NT2/D1 (cell line): ENCODE results near the gene DZIP1.
"Not testable (repeated sequence)": the region's sequence is repeated elsewhere in the genome, so short reads cannot be mapped to it uniquely, and the experiment has no call there.

ENCODE experiments used
- DNase-seq: peaks from one replicate; pipeline ENCODE4 v3.0.0-alpha.2; 2011; ENCODE audit warnings: low read depth, low spot score
- H3K27me3 ChIP-seq: 2 replicates; pipeline ENCODE4 v1.6.0; 2011; ENCODE audit warnings: mild to moderate bottlenecking; ENCODE audit not compliant: insufficient read length, insufficient read depth
- H3K36me3 ChIP-seq: 2 replicates; pipeline ENCODE4 v1.6.1; 2011; ENCODE audit warnings: mild to moderate bottlenecking, low read length, mixed read lengths; ENCODE audit not compliant: insufficient read depth, insufficient read length
- H3K4me1 ChIP-seq: 2 replicates; pipeline ENCODE4 v1.5.1; 2011; ENCODE audit not compliant: insufficient read depth, insufficient read length
- H3K4me3 ChIP-seq: 2 replicates; pipeline ENCODE4 v1.5.1; 2011; ENCODE audit warnings: low read depth; ENCODE audit not compliant: insufficient read length
- H3K9ac ChIP-seq: 2 replicates; pipeline ENCODE4 v1.6.0; 2011; ENCODE audit warnings: low read depth; ENCODE audit not compliant: insufficient read length
- H3K9me3 ChIP-seq: 2 replicates; pipeline ENCODE4 v1.5.1; 2011; ENCODE audit warnings: mild to moderate bottlenecking, low read length; ENCODE audit not compliant: insufficient read depth
- SUZ12 ChIP-seq: IDR thresholded peaks from 2 replicates; pipeline ENCODE4 v1.6.1; 2011; ENCODE audit not compliant: insufficient read length, insufficient read depth; ENCODE audit errors: extremely low read depth
- YY1 ChIP-seq: IDR thresholded peaks from 2 replicates; pipeline ENCODE4 v1.6.1; 2011; ENCODE audit not compliant: insufficient read length, insufficient read depth
- ZNF274 ChIP-seq: IDR thresholded peaks from 2 replicates; pipeline ENCODE4 v1.6.1; 2011; ENCODE audit warnings: mild to moderate bottlenecking, low read depth, low read length

DZIP1 gene

DNA sequence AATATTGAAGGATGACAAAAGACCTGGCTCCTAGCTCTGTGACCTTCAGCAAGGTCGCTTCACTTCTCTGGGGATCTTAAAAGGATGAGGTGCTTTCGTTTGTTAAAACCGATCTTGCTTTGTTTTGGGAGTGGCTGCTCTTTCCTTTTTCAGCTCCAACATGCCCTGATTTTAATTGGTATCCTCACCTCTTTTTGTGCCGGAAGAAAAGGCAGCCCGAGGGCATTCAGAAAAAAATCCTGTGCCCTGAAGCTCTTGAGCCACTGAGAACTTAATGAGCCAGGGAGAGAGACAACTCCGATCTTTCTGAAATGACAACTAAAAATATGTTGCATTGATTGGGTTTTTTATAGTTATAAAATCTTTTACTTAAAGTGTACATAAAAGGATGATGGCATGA is 72.6 kb downstream of the DZIP1 start:
- Histone ChIP-seq H3K4me1 (no peaks in the 10 kb centered on the region), H3K27me3 (no peaks in the 10 kb centered on the region), H3K9me3 (no peaks in the 10 kb centered on the region), H3K9ac (no peak overlapping the region), H3K4me3 (no peak overlapping the region), H3K36me3 (peaks cover 22% of the 10 kb centered on the region)
- TF ChIP-seq ZNF274 (no peak), SUZ12 (no peak), YY1 (no peak)
- DNase-seq: no peak

DNA sequence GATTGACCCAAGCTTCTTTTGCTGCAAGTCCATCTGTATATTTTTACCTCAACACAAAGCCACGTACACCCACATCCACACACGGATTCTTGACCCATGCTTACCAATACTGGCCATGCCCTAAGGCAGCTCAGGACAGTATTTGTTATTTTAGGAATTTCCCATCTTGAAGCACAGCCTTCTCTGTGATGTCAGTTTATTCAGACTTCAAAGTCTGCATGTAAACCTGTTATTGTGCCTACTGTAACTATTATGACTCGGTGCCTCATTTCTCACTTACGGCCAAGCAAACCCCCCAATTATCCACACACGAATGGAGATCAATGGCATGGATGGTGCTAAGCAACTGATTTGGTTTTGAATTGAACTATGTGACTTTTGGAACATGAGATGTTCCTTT is 74.5 kb downstream of the DZIP1 start:
- H3K4me3 ChIP-seq: no peak overlapping the region
- DNase-seq: no peak
- H3K36me3 ChIP-seq: peaks cover 20% of the 10 kb centered on the region
- no peaks in the 10 kb centered on the region for H3K4me1 ChIP-seq
- no peak for TF ChIP-seq ZNF274
- TF ChIP-seq SUZ12: no peak
- TF ChIP-seq YY1: no peak
- no peak overlapping the region for H3K9ac ChIP-seq
- no peaks in the 10 kb centered on the region for H3K9me3 ChIP-seq
- H3K27me3 ChIP-seq: no peaks in the 10 kb centered on the region

DNA sequence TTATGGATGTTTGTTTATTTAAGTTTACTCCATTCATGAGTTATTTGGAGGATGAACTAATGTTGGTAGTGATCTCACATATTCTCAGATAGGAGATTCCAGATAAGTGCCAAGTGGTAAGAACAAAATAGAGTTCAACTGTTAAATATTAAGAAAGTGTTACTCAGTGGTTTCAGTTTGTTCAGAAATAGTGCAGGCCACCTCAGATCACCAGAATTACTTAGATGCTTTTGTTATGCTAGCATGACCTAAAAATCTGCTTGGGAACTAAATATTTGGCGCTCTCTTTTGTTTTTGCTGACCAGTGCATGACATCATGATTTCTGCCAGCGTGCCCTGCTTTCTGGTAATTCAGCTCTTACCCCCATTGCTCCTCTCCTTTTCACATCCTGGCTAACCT is 76.4 kb downstream of the DZIP1 start:
- no peak overlapping the region for H3K9ac ChIP-seq
- no peak overlapping the region for H3K4me3 ChIP-seq
- H3K9me3 ChIP-seq: no peaks in the 10 kb centered on the region
- TF ChIP-seq YY1 (no peak), SUZ12 (no peak), ZNF274 (no peak)
- no peaks in the 10 kb centered on the region for H3K4me1 ChIP-seq
- no peaks in the 10 kb centered on the region for H3K27me3 ChIP-seq
- no peak for DNase-seq
- H3K36me3 ChIP-seq: peaks cover 20% of the 10 kb centered on the region

DNA sequence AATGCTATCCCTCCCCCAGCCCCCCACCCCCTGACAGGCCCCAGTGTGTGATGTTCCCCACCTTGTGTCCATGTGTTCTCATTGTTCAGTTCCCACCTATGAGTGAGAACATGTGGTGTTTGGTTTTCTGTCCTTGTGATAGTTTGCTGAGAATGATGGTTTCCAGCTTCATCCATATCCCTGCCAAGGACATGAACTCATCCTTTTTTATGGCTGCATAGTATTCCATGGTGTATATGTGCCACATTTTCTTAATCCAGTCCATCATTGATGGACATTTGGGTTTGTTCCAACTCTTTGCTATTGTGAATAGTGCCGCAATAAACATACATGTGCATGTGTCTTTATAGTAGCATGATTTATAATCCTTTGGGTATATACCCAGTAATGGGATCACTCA is 78.7 kb downstream of the DZIP1 start:
- H3K27me3 ChIP-seq, H3K4me1 ChIP-seq, H3K4me3 ChIP-seq, H3K9me3 ChIP-seq, H3K9ac ChIP-seq, DNase-seq: not testable (repeated sequence)
- peaks cover 24% of the 10 kb centered on the region for H3K36me3 ChIP-seq

DNA sequence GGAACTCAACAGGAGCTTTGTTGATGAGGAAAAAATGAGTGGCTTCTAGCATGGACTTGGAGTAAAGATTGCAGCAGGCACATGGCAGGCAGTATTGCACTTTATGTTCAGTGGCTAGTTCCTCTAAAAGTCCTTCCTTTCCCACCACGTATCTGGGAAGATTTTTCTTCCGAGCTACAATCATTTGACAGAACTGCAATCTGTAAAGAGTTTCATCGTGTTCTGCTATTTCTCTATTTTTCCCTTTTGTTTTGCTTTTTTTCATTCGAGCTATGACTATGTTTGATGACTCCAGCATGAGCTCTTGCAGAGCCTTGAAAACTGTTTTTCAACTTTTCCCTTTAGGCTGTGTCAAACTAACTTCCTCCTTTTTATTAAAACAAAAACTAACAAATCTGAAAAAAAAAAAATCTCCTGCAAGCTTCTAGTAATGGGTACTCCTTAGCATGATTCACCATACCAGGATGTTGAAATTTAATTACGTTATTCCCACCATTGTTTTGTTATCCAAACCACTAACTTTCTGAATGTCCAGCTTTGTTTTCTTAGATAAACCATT is 79.7 kb downstream of the DZIP1 start:
- Histone ChIP-seq H3K27me3 (no peaks in the 10 kb centered on the region), H3K9ac (no peak overlapping the region), H3K4me3 (no peak overlapping the region), H3K9me3 (no peaks in the 10 kb centered on the region), H3K36me3 (peaks cover 30% of the 10 kb centered on the region), H3K4me1 (no peaks in the 10 kb centered on the region)
- TF ChIP-seq ZNF274 (no peak), YY1 (no peak), SUZ12 (no peak)
- no peak for DNase-seq

DNA sequence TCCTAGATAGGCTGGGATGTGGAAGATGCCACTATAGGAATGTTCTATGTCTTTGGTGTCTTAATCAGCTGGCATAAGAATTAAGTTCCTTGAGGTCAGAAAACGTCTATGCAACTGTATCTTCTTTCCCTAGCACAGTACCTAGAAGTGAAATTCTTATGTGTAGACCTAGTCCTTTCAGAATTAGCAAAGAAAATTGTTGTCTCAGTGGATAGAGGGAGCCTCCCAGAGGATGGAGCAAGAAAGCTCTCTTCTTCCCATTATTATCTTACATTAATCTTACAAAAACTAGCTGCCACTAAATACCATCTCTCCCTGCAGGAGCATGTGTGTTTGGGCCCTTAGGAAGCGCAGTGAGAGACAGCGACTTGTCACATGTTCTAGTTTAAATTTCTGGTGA is 80.4 kb downstream of the DZIP1 start:
- DNase-seq: no peak
- Histone ChIP-seq H3K36me3 (peaks cover 30% of the 10 kb centered on the region), H3K4me1 (no peaks in the 10 kb centered on the region), H3K9me3 (no peaks in the 10 kb centered on the region), H3K9ac (no peak overlapping the region), H3K4me3 (no peak overlapping the region), H3K27me3 (no peaks in the 10 kb centered on the region)
- TF ChIP-seq ZNF274: no peak
- no peak for TF ChIP-seq SUZ12
- no peak for TF ChIP-seq YY1

DNA sequence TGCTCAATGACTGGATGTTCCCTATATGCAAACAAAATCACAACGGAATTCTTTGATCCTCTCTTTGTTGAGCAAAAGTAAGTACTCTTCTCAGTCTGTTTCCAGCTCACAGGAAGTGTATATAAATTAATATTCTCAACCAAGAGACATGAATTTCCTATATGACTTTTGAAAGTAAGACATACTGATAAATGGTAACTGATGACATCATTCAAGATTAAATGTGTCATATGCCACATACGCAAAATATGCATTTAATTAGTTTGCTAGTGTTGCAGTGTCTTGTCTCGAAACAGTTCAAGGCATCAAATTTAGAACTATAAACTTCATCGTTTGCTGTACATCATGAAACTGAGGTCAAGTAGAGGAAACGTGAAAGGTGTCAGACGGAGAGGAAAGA is 84.1 kb downstream of the DZIP1 start:
- no peak overlapping the region for H3K4me3 ChIP-seq
- TF ChIP-seq YY1 (no peak), ZNF274 (no peak)
- DNase-seq: no peak

DNA sequence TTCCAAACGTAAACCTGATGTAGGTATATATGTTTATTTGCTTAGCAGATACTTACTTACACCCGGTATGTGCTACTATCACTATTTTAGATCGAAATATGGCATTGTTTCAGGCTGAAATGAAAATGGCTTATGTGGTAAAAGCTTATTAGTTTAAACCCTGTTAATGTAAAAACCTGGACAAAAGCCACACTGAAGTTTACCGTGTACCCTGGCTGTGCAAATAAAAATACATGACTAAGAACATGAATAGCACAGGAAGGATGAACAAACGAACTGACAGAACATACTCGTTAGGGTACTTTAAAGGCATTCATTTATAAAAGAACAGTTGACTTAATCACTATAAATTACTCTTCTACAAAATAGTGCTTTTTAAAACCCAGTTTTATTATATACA is 85.4 kb downstream of the DZIP1 start:
- H3K9ac ChIP-seq: no peak overlapping the region
- no peaks in the 10 kb centered on the region for H3K9me3 ChIP-seq
- TF ChIP-seq SUZ12: no peak
- no peak for TF ChIP-seq ZNF274
- TF ChIP-seq YY1: no peak
- H3K27me3 ChIP-seq: no peaks in the 10 kb centered on the region
- no peak overlapping the region for H3K4me3 ChIP-seq
- DNase-seq: no peak
- H3K36me3 ChIP-seq: peaks cover 22% of the 10 kb centered on the region
- peaks cover under 1% of the 10 kb centered on the region for H3K4me1 ChIP-seq

More for the DNA sequence above, 84.1 kb downstream of the DZIP1 start:
- Histone ChIP-seq H3K9ac (no peak overlapping the region), H3K27me3 (no peaks in the 10 kb centered on the region), H3K9me3 (no peaks in the 10 kb centered on the region), H3K4me1 (no peaks in the 10 kb centered on the region), H3K36me3 (peaks cover 25% of the 10 kb centered on the region)
